Fibroblast of skin of right biceps (primary cell): ENCODE measurements around the gene HAO2.

Source experiments
- DNase-seq: peaks from one replicate; pipeline ENCODE4 v3.0.0-alpha.2; 2013

HAO2 gene

GRCh38 chr1:119380983-119381662, 12.5 kb downstream of the HAO2 start:
- no peak for DNase-seq

DNA sequence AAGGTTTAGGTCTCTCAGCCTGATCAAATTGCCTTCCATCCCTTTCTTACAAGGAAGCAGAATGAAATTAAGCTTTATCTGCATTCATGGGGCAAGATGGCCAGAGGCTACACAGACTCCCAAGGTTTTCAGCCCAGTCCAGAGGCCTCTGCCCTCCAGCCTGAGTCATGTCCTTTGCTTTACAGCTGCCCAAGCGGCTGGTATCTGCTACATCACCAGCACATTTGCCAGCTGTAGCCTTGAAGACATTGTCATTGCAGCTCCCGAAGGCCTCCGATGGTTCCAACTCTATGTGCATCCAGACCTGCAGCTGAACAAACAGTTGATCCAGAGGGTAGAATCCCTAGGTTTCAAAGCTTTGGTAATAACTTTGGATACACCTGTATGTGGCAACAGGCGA, 16.0 kb downstream of the HAO2 start:
- DNase-seq = no peak

- no peak for DNase-seq
These were observed 17.1 kb downstream of the HAO2 start for GRCh38 chr1:119385650-119386049.

GRCh38 chr1:119387858-119388257, 19.3 kb downstream of the HAO2 start:
- no peak for DNase-seq

GRCh38 chr1:119388450-119388849, 19.9 kb downstream of the HAO2 start:
- DNase-seq = no peak

- DNase-seq = no peak
These were observed 21.9 kb downstream of the HAO2 start for GRCh38 chr1:119390526-119390925.

DNA sequence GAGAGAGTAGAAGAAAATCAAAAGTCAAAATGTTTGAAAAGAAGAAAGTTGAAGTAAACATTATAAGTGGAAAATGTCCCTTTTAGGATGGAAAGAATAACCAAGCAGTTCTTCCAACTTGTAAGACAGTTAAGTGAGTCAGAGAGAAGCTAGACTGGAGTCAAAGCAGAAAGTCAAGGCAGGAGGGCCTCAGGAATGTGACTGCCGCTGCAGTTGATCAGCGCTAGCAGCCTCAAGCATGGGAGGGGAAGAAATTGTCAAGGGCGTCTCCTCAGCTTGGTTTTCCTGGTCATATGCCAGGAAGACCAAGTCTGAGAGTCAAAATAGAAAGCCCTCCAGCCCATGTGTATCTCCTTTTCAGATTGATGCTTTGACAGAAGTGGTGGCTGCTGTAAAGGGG, 23.2 kb downstream of the HAO2 start:
- DNase-seq = peak; percentile 10

GRCh38 chr1:119394085-119394484, 25.5 kb downstream of the HAO2 start:
- DNase-seq = no peak

- no peak for DNase-seq
These were observed 28.4 kb downstream of the HAO2 start for GRCh38 chr1:119396982-119397381.

- no peak for DNase-seq
These were observed 29.4 kb downstream of the HAO2 start for GRCh38 chr1:119397986-119398385.

DNA sequence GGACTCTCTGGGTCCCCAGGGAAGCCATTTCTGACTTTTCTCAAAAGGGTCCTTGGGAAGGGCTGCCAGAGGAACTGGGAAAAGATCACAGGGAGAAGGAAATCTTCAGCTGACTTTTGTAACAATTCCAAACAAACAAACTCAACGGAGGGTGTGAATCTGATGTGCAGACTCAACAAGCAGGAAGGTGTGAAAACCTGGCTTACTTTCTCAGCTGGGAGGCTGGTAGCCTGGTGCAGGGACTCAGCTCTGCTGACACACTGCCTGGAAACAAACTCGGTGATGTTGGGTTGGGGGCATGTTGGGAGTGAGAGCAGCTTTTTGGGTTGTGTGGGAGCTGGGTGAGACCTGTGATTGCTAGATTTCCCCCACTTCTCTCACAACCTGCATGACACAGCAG, 36.2 kb downstream of the HAO2 start:
- no peak for DNase-seq

DNA sequence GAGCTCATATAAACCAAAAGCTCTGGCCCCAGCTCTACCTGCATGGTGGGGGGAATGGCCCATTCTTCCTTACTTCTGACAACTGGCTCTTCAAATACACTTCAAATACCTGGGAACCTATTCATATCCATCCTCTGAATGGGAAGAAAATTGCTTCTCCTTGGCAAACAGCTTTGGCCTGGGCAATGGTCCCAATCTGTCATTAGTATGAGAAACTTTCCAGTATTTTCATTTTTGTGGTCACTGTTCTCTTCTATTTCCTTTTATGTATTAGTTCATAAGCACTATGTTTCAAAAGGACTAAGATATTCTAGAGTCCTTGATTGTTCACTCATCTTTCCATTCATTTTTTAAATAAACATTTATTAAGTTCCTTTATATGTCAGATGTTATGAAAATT, 41.1 kb downstream of the HAO2 start:
- DNase-seq = peak; percentile 71

GRCh38 chr1:119410961-119411360, 42.4 kb downstream of the HAO2 start:
- no peak for DNase-seq

GRCh38 chr1:119414950-119415349, 46.4 kb downstream of the HAO2 start, which contains the start of gene HSD3B2:
TSS of gene HSD3B2 (plus strand) at chr1:119415150. CDS start at chr1:119415420, 270 bp downstream.
- no peak for DNase-seq

DNA sequence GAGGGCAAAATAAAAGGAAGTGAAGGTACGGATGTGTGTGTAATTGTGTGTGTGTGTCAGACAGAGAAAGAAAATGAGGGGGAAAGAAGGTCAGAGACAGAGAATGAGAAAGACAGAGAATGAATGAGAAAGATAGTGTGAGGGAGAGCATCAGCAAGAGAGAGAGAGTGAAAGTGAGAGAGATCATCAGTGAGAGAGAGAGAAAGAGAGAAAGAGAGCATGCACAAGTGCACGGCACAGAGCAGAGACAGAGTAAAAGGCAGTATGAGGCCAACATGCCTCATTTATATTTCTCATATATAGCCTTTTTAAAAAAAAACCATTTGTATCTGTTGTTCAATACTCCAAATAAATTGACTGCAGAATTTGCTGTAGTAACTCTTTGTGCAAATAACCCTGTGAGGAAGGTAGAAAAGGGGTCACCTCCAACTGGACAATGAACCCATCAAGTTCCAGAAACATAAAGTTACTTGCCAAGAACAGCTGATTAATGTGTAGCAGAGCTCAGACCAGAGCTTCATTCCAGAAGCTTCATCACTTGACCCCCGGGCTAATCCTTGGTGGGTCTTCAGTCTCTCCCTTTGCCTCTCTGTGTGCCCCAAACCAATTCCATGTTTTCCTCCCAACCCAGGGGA, 47.5 kb downstream of the HAO2 start:
- no peak for DNase-seq

- no peak for DNase-seq
These were observed 50.5 kb downstream of the HAO2 start for GRCh38 chr1:119419109-119419508.

DNA sequence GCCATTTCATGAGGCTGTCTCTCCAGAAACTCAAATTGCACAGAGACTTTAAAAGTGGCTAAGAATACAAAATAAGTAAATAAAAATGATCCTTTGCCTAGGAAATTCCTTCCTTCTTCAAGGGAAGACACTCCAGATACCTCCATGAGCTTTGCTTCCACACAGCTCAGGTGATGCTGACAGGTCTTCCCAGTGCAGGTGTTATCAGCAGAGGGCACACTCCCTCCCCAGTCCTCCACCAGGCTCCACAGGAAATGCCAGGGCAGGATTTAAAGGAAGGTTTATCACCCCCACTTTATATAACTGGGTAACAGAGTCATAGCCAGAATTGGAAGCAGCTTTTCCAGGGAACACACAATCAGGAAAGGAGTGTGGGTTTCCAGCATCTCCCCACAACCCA, 52.1 kb downstream of the HAO2 start:
- no peak for DNase-seq

DNA sequence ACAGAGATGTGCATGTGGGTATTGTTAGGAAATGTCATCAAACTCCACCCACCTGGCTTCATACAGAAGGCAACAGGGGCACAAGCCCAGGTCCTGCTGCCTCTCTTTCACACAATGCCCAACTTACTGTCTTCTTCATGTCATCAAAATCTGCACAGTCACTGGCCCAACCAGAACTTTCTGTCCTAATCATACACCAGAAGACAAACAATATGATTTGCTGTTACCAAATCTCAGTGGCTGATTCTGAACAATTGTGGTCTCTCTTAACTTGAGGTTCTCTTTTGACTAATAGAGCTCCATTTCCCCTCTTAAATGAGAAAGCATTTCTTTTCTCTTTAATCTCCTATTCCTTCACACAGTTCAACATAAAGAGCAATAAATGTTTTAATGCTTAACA, 54.0 kb downstream of the HAO2 start:
- no peak for DNase-seq

DNA sequence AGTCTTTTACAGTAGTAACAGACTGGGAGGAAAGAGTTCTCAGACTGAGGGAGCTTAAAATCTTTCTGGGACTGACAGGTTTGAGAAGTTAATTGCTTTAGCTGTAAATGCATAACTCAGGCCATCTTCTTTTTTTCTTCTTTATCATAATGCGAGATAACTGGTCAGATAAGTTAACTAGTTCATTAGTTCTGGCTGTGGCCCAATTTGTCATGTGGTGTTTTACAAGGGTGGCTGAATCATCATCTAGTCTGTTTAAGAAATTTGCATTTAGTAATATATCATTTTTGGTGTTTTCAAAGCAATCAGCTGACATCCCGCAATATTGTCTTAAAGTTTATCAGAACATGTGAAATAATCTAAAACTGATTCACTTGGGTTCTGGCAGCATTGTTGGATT, 60.4 kb downstream of the HAO2 start:
- DNase-seq = no peak

DNA sequence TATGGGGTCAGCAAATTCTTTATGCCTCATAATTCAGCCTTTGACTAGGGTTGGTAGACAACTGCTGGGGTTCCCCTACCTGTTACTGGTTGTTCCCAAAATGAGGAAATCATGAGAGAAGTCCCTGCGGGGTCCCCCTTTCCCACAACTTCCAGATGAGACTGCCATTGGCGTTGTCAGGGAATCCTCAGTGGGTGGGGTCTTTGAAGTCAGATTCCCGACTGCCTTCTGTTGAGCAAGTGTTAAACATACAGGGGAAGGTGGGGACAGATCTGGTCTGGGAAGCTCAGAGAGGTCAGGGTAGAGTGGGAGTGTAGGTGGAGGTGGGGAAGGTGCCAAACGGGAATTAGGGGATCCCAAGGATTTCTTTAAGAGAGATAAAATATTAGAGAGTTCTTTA, 61.1 kb downstream of the HAO2 start:
- DNase-seq = no peak

DNA sequence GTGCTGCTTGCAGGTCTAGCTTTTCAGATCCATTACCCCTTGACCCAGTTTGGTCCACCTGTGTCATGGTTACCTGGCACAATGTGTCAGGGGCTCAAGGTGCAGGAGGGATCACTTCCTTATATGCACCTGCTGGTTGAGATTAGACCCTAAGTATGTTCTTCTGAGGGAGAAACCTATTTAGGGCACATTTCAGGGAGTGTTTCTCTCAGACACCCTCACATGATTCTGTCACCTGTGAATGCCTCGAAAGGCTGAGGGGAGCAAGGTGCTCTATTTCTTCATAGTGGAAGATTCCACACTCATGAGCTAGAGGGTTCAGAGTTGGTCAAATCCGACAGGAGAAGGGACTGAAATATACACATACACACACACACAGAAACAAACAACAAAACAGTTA, 61.9 kb downstream of the HAO2 start:
- no peak for DNase-seq

DNA sequence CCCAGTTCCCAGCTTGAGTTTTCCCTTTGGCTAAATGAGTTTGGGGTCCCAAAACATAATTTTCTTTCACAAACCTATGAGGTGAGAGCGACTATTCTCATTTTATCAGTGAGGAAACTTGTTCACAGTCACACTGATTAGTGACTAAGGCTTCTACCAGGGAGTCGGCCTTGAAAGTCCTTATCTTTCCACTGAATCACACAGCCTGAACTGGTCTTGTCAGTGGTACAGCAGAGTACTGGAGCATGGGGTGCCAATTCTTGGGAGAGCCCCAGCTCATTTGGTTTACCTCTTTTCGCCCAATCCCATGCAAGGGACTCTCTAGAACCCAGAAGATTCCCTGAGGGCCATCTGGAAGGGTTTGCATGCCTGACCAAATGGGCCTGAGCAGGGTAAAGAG, 63.3 kb downstream of the HAO2 start:
- no peak for DNase-seq

GRCh38 chr1:119435052-119435451, 66.5 kb downstream of the HAO2 start:
- no peak for DNase-seq

DNA sequence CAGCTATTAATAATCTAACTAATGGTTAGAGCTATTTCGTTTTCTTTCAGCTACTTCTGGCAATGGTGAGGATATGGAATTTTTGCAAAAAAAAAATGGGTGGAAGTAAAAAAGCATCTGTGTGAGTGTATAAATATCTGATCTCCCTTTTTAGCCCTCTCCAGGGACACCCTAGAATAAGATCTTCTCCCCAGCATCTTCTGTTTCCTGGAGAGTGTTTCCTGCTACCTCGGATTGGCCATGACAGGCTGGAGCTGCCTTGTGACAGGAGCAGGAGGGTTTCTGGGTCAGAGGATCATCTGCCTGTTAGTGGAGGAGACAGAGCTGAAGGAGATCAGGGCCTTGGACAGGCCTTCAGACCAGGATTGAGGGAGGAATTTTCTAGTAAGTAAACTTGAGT, 70.2 kb downstream of the HAO2 start:
- no peak for DNase-seq

DNA sequence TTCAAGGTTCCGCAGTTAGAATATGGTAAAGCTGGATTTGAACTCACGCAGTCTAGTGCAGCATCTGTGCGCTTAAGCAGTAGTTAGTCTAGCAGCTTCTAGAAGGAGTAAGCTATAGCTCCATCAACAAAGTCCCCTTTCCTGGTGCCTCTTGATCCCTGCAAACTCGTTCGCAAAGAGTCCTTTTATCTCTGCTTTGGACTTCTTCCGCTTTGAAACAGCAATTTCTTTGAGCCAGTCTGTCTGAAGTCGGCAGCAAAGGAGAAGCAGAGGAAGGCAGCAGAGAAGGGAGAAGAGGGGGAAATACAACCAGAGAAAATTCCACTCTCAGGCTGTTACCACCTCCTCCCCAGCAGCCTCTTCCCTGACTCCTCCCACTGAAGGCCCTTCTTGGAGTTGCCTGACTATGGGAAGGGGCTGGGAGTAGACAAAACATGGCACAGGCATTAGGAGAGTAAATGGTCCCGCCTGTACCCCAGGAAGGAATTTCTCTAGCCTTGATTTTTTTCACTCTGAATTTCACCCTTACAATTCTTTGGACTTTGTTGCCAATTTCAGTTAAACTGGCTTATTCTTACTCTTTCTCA, 72.2 kb downstream of the HAO2 start:
- no peak for DNase-seq
